Lower lobe of right lung (tissue), 2 donors: ENCODE measurements around the gene ZFHX3. TPM values are rescaled to one million over a fixed set of nuclear protein-coding genes. Genes with fewer than 3 reads are reported as not detected.
"Not testable (repeated sequence)": the region's sequence is repeated elsewhere in the genome, so short reads cannot be mapped to it uniquely, and the experiment has no call there.

Experiments used
- ATAC-seq, 2 donors: fragments of 200-7000 bp; cut with Tn5 transposase; one replicate each; pipeline ENCODE4 v1.9.1; 2020 to 2022; ENCODE audit warnings: mild to moderate bottlenecking in 2 of 2, moderate library complexity in 2 of 2
- DNase-seq: peaks from one replicate; pipeline ENCODE4 v3.0.0-alpha.2; 2020
- H3K27ac ChIP-seq: fragments of 200-600 bp; one replicate; pipeline ENCODE4 v1.8.0; 2022
- H3K27me3 ChIP-seq: fragments of 200-600 bp; one replicate; pipeline ENCODE4 v1.8.0; 2022; ENCODE audit warnings: low read depth
- H3K36me3 ChIP-seq: fragments of 200-600 bp; one replicate; pipeline ENCODE4 v1.8.0; 2022; ENCODE audit warnings: mild to moderate bottlenecking
- H3K4me1 ChIP-seq: fragments of 200-600 bp; one replicate; pipeline ENCODE4 v1.8.0; 2022
- H3K4me3 ChIP-seq: fragments of 200-600 bp; one replicate; pipeline ENCODE4 v1.8.0; 2022; ENCODE audit warnings: mild to moderate bottlenecking
- H3K9me3 ChIP-seq: fragments of 200-600 bp; one replicate; pipeline ENCODE4 v1.8.0; 2022
- CTCF ChIP-seq: fragments of 200-600 bp; IDR thresholded peaks from one replicate; pipeline ENCODE4 v1.8.0; 2022; ENCODE audit warnings: antibody characterized with exemption, mild to moderate bottlenecking
- intact Hi-C: fragments of 100-400 bp; cut with DNase I; formaldehyde crosslinking; loops from one replicate; pipeline ENCODE4 v1.11.0; 2022
- total RNA-seq: library from RNA; stranded (reverse); fragmentation: NEBNext Ultra II Directional; extraction: Animal tissue kit (Norgen Biotek cat#: 25700); gene quantifications from one replicate; pipeline ENCODE4 v1.2.1, GENCODE V29; 2021
- donor health status: DM: no; HTN: yes; CAD: no; lungs with severe emphysema.

Gene ZFHX3
- total RNA-seq, 1 donor from 2014 or later = 29.3 TPM

- TF ChIP-seq CTCF = no peak
- Histone ChIP-seq H3K9me3 (no peaks in the 10 kb centered on the region), H3K27me3 (no peaks in the 10 kb centered on the region), H3K36me3 (no peaks in the 10 kb centered on the region), H3K27ac (no peak overlapping the region), H3K4me1 (peaks cover 22% of the 10 kb centered on the region), H3K4me3 (no peak overlapping the region)
- DNase-seq (no peak), ATAC-seq (peak; percentile 26 to 37)
- intact Hi-C loops = no loop called here
Observed at GRCh38 chr16:73010150-73010676, 37.7 kb downstream of the ZFHX3 start.

- intact Hi-C loops, H3K27me3 ChIP-seq, ATAC-seq, H3K27ac ChIP-seq, H3K36me3 ChIP-seq, H3K4me3 ChIP-seq, H3K9me3 ChIP-seq, DNase-seq: not testable (repeated sequence)
- H3K4me1 ChIP-seq = peaks cover 19% of the 10 kb centered on the region
Observed at GRCh38 chr16:73009710-73010109, 38.2 kb downstream of the ZFHX3 start.

GRCh38 chr16:73006026-73006425 lies 41.9 kb downstream of the ZFHX3 start:
- no peak for ATAC-seq
- no peak overlapping the region for H3K27ac ChIP-seq
- peaks cover 19% of the 10 kb centered on the region for H3K4me1 ChIP-seq
- intact Hi-C loops = no loop called here
- no peaks in the 10 kb centered on the region for H3K9me3 ChIP-seq
- no peak for TF ChIP-seq CTCF
- H3K36me3 ChIP-seq = no peaks in the 10 kb centered on the region
- H3K27me3 ChIP-seq = no peaks in the 10 kb centered on the region
- no peak overlapping the region for H3K4me3 ChIP-seq
- no peak for DNase-seq

GRCh38 chr16:73002866-73003265 lies 45.1 kb downstream of the ZFHX3 start:
- no peak for TF ChIP-seq CTCF
- no peaks in the 10 kb centered on the region for H3K9me3 ChIP-seq
- no peak for DNase-seq

GRCh38 chr16:73000907-73001521 lies 46.9 kb downstream of the ZFHX3 start:
- no peak for DNase-seq
- H3K27ac ChIP-seq = no peak overlapping the region
- intact Hi-C loops = no loop called here
- H3K9me3 ChIP-seq = no peaks in the 10 kb centered on the region
- peaks cover 45% of the 10 kb centered on the region for H3K4me1 ChIP-seq
- TF ChIP-seq CTCF = no peak
- H3K27me3 ChIP-seq = no peaks in the 10 kb centered on the region
- ATAC-seq = no peak
- H3K4me3 ChIP-seq = no peak overlapping the region
- no peaks in the 10 kb centered on the region for H3K36me3 ChIP-seq

More at GRCh38 chr16:73002866-73003265, 45.1 kb downstream of the ZFHX3 start:
- intact Hi-C loops = no loop called here
- Histone ChIP-seq H3K4me1 (peaks cover 26% of the 10 kb centered on the region), H3K36me3 (no peaks in the 10 kb centered on the region), H3K27me3 (no peaks in the 10 kb centered on the region), H3K4me3 (no peak overlapping the region), H3K27ac (no peak overlapping the region)
- no peak for ATAC-seq
